H9 (cell line): ENCODE measurements around the gene RAPSN. TPM values are rescaled to one million over a fixed set of nuclear protein-coding genes. Genes with fewer than 3 reads are reported as not detected.

ENCODE experiments used
- DNase-seq: peaks from one replicate; pipeline ENCODE4 v3.0.0-alpha.2; 2017
- H2AFZ ChIP-seq: one replicate; pipeline ENCODE4 v1.6.1; 2013; ENCODE audit warnings: mild to moderate bottlenecking, low read length, control low read depth, moderate library complexity
- H2AK5ac ChIP-seq: 2 replicates; pipeline ENCODE4 v1.6.1; 2013; ENCODE audit warnings: low read length, control low read depth, mixed read lengths; ENCODE audit not compliant: insufficient read length
- H2BK120ac ChIP-seq: one replicate; pipeline ENCODE4 v1.6.1; 2013; ENCODE audit warnings: low read depth, mild to moderate bottlenecking, low read length, control low read depth, inconsistent platforms; ENCODE audit not compliant: poor library complexity, severe bottlenecking
- H2BK12ac ChIP-seq: 2 replicates; pipeline ENCODE4 v1.6.1; 2013; ENCODE audit warnings: low read length, control low read depth, mixed read lengths, low read depth; ENCODE audit not compliant: insufficient read length
- H2BK15ac ChIP-seq: 2 replicates; pipeline ENCODE4 v1.6.1; 2013; ENCODE audit warnings: low read depth, low read length, control low read depth
- H2BK20ac ChIP-seq: one replicate; pipeline ENCODE4 v1.6.1; 2013; ENCODE audit warnings: low read depth, mild to moderate bottlenecking, low read length, control low read depth, inconsistent platforms; ENCODE audit not compliant: poor library complexity, severe bottlenecking
- H2BK5ac ChIP-seq: 2 replicates; pipeline ENCODE4 v1.6.1; 2013; ENCODE audit warnings: low read length, control low read depth, mixed read lengths; ENCODE audit not compliant: insufficient read length
- H3K14ac ChIP-seq: 2 replicates; pipeline ENCODE4 v1.6.1; 2013; ENCODE audit warnings: low read length, control low read depth; ENCODE audit not compliant: insufficient read depth
- H3K18ac ChIP-seq: 2 replicates; pipeline ENCODE4 v1.6.1; 2013; ENCODE audit warnings: low read depth, mild to moderate bottlenecking, mixed read lengths, low read length, control low read depth; ENCODE audit not compliant: insufficient read length
- H3K23ac ChIP-seq: 2 replicates; pipeline ENCODE4 v1.6.1; 2013; ENCODE audit warnings: low read length, control low read depth, mixed read lengths, low read depth; ENCODE audit not compliant: insufficient read length
- H3K23me2 ChIP-seq: 2 replicates; pipeline ENCODE4 v1.6.1; 2013; ENCODE audit warnings: low read depth, mild to moderate bottlenecking, mixed read lengths, low read length, control low read depth; ENCODE audit not compliant: insufficient read length, poor library complexity, severe bottlenecking
- H3K27ac ChIP-seq: 2 replicates; pipeline ENCODE4 v1.5.1; 2013; ENCODE audit warnings: low read length, control low read depth, mixed read lengths, low read depth; ENCODE audit not compliant: insufficient read length
- H3K27me3 ChIP-seq: 2 replicates; pipeline ENCODE4 v1.6.1; 2013; ENCODE audit warnings: low read length, control low read depth, inconsistent platforms; ENCODE audit not compliant: insufficient read depth
- H3K4ac ChIP-seq: 2 replicates; pipeline ENCODE4 v1.6.1; 2013; ENCODE audit warnings: low read depth, mild to moderate bottlenecking, control low read depth, inconsistent platforms, low read length, moderate library complexity
- H3K4me1 ChIP-seq: 2 replicates; pipeline ENCODE4 v1.6.1; 2013; ENCODE audit warnings: low read length, control low read depth, inconsistent platforms; ENCODE audit not compliant: insufficient read depth
- H3K4me2 ChIP-seq: 2 replicates; pipeline ENCODE4 v1.6.1; 2013; ENCODE audit warnings: low read length, control low read depth, mixed read lengths; ENCODE audit not compliant: insufficient read length, insufficient read depth
- H3K56ac ChIP-seq: 2 replicates; pipeline ENCODE4 v1.6.1; 2013; ENCODE audit warnings: low read depth, mild to moderate bottlenecking, mixed read lengths, low read length, control low read depth; ENCODE audit not compliant: insufficient read length
- H3K79me1 ChIP-seq: 2 replicates; pipeline ENCODE4 v1.6.1; 2013; ENCODE audit warnings: low read depth, mild to moderate bottlenecking, moderate library complexity, low read length, control low read depth, inconsistent platforms; ENCODE audit not compliant: insufficient read depth, poor library complexity, severe bottlenecking
- H3K79me2 ChIP-seq: 2 replicates; pipeline ENCODE4 v1.6.1; 2013; ENCODE audit warnings: low read length, control low read depth, inconsistent platforms; ENCODE audit not compliant: insufficient read depth
- H3K9ac ChIP-seq: 2 replicates; pipeline ENCODE4 v1.6.1; 2013; ENCODE audit warnings: low read length, control low read depth, mixed read lengths; ENCODE audit not compliant: insufficient read length; ENCODE audit errors: extremely low read depth
- H3K9me3 ChIP-seq: one replicate; pipeline ENCODE4 v1.6.1; 2013; ENCODE audit warnings: low read depth, low read length, inconsistent platforms; ENCODE audit not compliant: control insufficient read depth
- H3T11ph ChIP-seq: one replicate; pipeline ENCODE4 v1.6.1; 2013; ENCODE audit warnings: mild to moderate bottlenecking, low read length, control low read depth, inconsistent platforms
- H4K20me1 ChIP-seq: one replicate; pipeline ENCODE4 v1.6.1; 2013; ENCODE audit not compliant: control insufficient read depth, insufficient read length, insufficient read depth
- H4K5ac ChIP-seq: 2 replicates; pipeline ENCODE4 v1.6.1; 2013; ENCODE audit warnings: low read depth, mild to moderate bottlenecking, mixed read lengths, low read length, control low read depth; ENCODE audit not compliant: insufficient read length
- H4K8ac ChIP-seq: replicated peaks from 2 replicates; pipeline ENCODE4 v1.6.1; 2013; ENCODE audit warnings: low read length, control low read depth, mixed read lengths, low read depth; ENCODE audit not compliant: insufficient read length
- H4K91ac ChIP-seq: 2 replicates; pipeline ENCODE4 v1.6.1; 2013; ENCODE audit warnings: low read depth, mild to moderate bottlenecking, moderate library complexity, mixed read lengths, low read length, control low read depth; ENCODE audit not compliant: insufficient read length
- H3K27ac Mint-ChIP-seq, 3 experiments: 2 replicates in 2 of 3; 3 replicates in 1 of 3; pipeline ENCODE4 v1.8.0; 2020 to 2021; ENCODE audit warnings: mixed read lengths in 3 of 3, mild to moderate bottlenecking in 1 of 3, moderate library complexity in 1 of 3
- H3K27me3 Mint-ChIP-seq: 2 replicates; pipeline ENCODE4 v1.8.0; 2021; ENCODE audit warnings: low read depth, mild to moderate bottlenecking, moderate library complexity, mixed read lengths
- H3K36me3 Mint-ChIP-seq, 3 experiments: 2 replicates in 2 of 3; 3 replicates in 1 of 3; pipeline ENCODE4 v1.8.0; 2020 to 2021; ENCODE audit warnings: low read depth in 3 of 3, mixed read lengths in 3 of 3; ENCODE audit not compliant: insufficient read depth in 1 of 3
- H3K4me1 Mint-ChIP-seq, 2 experiments: 2 replicates each; pipeline ENCODE4 v1.8.0; 2020; ENCODE audit warnings: mixed read lengths in 2 of 2
- H3K4me3 Mint-ChIP-seq, 2 experiments: 2 replicates in 1 of 2; 3 replicates in 1 of 2; pipeline ENCODE4 v1.8.0; 2020 to 2021; ENCODE audit warnings: mild to moderate bottlenecking in 2 of 2, mixed read lengths in 2 of 2, moderate library complexity in 1 of 2
- H3K9me3 Mint-ChIP-seq, 2 experiments: 2 replicates in 1 of 2; 3 replicates in 1 of 2; pipeline ENCODE4 v1.8.0; 2020; ENCODE audit warnings: mild to moderate bottlenecking in 2 of 2, mixed read lengths in 2 of 2, moderate library complexity in 1 of 2
- WGBS: extraction: QIAGEN DNeasy Blood & Tissue Kit; methylation state at CpG from one replicate; pipeline ENCODE4 v1.1.7; 2013; ENCODE audit warnings: missing lambda C conversion rate, low lambda C conversion rate, mixed read lengths; ENCODE audit not compliant: insufficient read length; ENCODE audit errors: extremely low coverage; 5-methylcytosine and 5-hydroxymethylcytosine counted together
- total RNA-seq: library from RNA; stranded (reverse); gene quantifications from 2 replicates; pipeline ENCODE4 v1.2.1, GENCODE V29; 2021
- TF ChIP-seq, protein P1 (sequence below): fragments of 200-600 bp; sonication (generic); conservative IDR thresholded peaks from 3 replicates; pipeline ENCODE4 v1.8.0; 2021; ENCODE audit warnings: antibody characterized with exemption, mild to moderate bottlenecking

RAPSN gene
- total RNA-seq, 1 experiment from 2014 or later, result 0.48 TPM

GRCh38 chr11:47480762-47481161 lies 31.8 kb upstream of the RAPSN start:
- no peak overlapping the region for H4K5ac ChIP-seq
- H3K18ac ChIP-seq, result no peak overlapping the region
- H3K27me3 ChIP-seq, result no peaks in the 10 kb centered on the region
- TF ChIP-seq, protein P1, sequence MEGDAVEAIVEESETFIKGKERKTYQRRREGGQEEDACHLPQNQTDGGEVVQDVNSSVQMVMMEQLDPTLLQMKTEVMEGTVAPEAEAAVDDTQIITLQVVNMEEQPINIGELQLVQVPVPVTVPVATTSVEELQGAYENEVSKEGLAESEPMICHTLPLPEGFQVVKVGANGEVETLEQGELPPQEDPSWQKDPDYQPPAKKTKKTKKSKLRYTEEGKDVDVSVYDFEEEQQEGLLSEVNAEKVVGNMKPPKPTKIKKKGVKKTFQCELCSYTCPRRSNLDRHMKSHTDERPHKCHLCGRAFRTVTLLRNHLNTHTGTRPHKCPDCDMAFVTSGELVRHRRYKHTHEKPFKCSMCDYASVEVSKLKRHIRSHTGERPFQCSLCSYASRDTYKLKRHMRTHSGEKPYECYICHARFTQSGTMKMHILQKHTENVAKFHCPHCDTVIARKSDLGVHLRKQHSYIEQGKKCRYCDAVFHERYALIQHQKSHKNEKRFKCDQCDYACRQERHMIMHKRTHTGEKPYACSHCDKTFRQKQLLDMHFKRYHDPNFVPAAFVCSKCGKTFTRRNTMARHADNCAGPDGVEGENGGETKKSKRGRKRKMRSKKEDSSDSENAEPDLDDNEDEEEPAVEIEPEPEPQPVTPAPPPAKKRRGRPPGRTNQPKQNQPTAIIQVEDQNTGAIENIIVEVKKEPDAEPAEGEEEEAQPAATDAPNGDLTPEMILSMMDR, result no peak
- H3K36me3 Mint-ChIP-seq, result peaks cover 58 to 94% (median 82%) of the 10 kb centered on the region in 3 experiments
- peaks cover 3% of the 10 kb centered on the region for H3K79me1 ChIP-seq
- no peak overlapping the region for H3K14ac ChIP-seq
- H2BK15ac ChIP-seq, result no peak overlapping the region
- H2BK20ac ChIP-seq, result no peak overlapping the region
- no peak overlapping the region for H3K27ac ChIP-seq
- H3K27ac Mint-ChIP-seq, result peak overlapping the region in 1 of 3 experiments; percentile 90; a peak in 2 of 7 replicates
- H4K91ac ChIP-seq, result no peak overlapping the region
- no CpG with 5 or more reads among the region's 6 CpGs for WGBS
- DNase-seq, result no peak
- H2AK5ac ChIP-seq, result no peak overlapping the region
- no peak overlapping the region for H3K23ac ChIP-seq
- H3T11ph ChIP-seq, result no peak overlapping the region
- 0 out of 2 replicates have a peak, but pooled peaks cover 3% of the 10 kb centered on the region for H3K79me2 ChIP-seq
- no peak overlapping the region for H3K4me3 Mint-ChIP-seq
- H3K27me3 Mint-ChIP-seq, result no peaks in the 10 kb centered on the region
- no peaks in the 10 kb centered on the region for H4K20me1 ChIP-seq
- no peak overlapping the region for H3K4me2 ChIP-seq
- no peak overlapping the region for H2BK12ac ChIP-seq
- H3K9me3 Mint-ChIP-seq, result no peaks in the 10 kb centered on the region
- H4K8ac ChIP-seq, result no peak overlapping the region
- H3K56ac ChIP-seq, result no peak overlapping the region
- H2BK5ac ChIP-seq, result no peak overlapping the region
- H3K4ac ChIP-seq, result no peak overlapping the region
- no peaks in the 10 kb centered on the region for H3K23me2 ChIP-seq
- H3K4me1 ChIP-seq, result no peaks in the 10 kb centered on the region
- no peaks in the 10 kb centered on the region for H3K4me1 Mint-ChIP-seq
- no peak overlapping the region for H2AFZ ChIP-seq
- H2BK120ac ChIP-seq, result no peak overlapping the region
- no peaks in the 10 kb centered on the region for H3K9me3 ChIP-seq
- no peak overlapping the region for H3K9ac ChIP-seq
